RWPE1 (cell line): Measurements from ENCODE around the gene ACP3.
A peak's percentile ranks its signal among the peaks of the same experiment; 100 is the strongest.
"Not testable (repeated sequence)": the region's sequence is repeated elsewhere in the genome, so short reads cannot be mapped to it uniquely, and the experiment has no call there.

Experiments used
- CTCF ChIA-PET: fragments of 350-600 bp; sonication (Branson Sonifier 250); formaldehyde crosslinking; extraction: SDS; loops from one replicate; lab custom pipeline; 2021; lab: Yijun Ruan, JAX
- POLR2A ChIA-PET: fragments of 400-600 bp; formaldehyde crosslinking; extraction: SDS; loops from one replicate; lab custom pipeline; 2020; ENCODE audit warnings: antibody characterized with exemption; ENCODE audit not compliant: low non-redundant PET; lab: Yijun Ruan, JAX
- DNase-seq: peaks from one replicate; pipeline ENCODE4 v3.0.0; 2012; ENCODE audit warnings: low spot score
- H3K27ac ChIP-seq: fragments of 450-650 bp; 2 replicates; pipeline ENCODE4 v1.5.1; 2017
- TF ChIP-seq, protein P1 (sequence below): fragments of 450-650 bp; conservative IDR thresholded peaks from 2 replicates; pipeline ENCODE4 v1.5.1; 2017; ENCODE audit warnings: low read depth, mild to moderate bottlenecking

Gene ACP3

DNA sequence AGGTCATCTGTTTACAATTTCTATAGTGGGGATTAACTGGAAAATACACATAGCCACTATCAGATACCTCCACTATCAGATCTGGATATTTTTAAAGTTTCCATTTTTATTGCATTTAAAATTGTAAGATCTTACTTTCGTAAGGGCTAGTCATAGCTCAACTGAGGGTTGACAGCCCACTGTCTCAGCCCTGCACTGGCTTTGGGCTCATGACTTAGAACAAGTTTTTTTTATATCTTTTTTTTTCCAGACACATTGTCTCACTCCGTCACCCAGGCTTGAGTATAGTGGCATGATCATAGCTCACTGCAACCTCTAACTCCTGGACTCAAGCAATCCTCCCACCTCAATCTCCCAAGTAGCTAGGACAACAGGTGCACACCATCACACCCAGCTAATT, 51.3 kb downstream of the ACP3 start:
- H3K27ac ChIP-seq: no peak overlapping the region
- ChIA-PET POLR2A (no interaction called here), CTCF (no interaction called here)
- TF ChIP-seq, protein P1, sequence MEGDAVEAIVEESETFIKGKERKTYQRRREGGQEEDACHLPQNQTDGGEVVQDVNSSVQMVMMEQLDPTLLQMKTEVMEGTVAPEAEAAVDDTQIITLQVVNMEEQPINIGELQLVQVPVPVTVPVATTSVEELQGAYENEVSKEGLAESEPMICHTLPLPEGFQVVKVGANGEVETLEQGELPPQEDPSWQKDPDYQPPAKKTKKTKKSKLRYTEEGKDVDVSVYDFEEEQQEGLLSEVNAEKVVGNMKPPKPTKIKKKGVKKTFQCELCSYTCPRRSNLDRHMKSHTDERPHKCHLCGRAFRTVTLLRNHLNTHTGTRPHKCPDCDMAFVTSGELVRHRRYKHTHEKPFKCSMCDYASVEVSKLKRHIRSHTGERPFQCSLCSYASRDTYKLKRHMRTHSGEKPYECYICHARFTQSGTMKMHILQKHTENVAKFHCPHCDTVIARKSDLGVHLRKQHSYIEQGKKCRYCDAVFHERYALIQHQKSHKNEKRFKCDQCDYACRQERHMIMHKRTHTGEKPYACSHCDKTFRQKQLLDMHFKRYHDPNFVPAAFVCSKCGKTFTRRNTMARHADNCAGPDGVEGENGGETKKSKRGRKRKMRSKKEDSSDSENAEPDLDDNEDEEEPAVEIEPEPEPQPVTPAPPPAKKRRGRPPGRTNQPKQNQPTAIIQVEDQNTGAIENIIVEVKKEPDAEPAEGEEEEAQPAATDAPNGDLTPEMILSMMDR: no peak
- DNase-seq: no peak

GRCh38 chr3:132368962-132369361, 51.8 kb downstream of the ACP3 start:
- TF ChIP-seq, protein P1: no peak
- DNase-seq: no peak
- ChIA-PET POLR2A (no interaction called here), CTCF (no interaction called here)
- H3K27ac ChIP-seq: no peak overlapping the region

- DNase-seq: peak; percentile 20
- POLR2A ChIA-PET, CTCF ChIA-PET: not testable (repeated sequence)
- H3K27ac ChIP-seq: peak overlapping the region; percentile 71
These were observed 59.7 kb downstream of the ACP3 start for GRCh38 chr3:132376945-132377354.

DNA sequence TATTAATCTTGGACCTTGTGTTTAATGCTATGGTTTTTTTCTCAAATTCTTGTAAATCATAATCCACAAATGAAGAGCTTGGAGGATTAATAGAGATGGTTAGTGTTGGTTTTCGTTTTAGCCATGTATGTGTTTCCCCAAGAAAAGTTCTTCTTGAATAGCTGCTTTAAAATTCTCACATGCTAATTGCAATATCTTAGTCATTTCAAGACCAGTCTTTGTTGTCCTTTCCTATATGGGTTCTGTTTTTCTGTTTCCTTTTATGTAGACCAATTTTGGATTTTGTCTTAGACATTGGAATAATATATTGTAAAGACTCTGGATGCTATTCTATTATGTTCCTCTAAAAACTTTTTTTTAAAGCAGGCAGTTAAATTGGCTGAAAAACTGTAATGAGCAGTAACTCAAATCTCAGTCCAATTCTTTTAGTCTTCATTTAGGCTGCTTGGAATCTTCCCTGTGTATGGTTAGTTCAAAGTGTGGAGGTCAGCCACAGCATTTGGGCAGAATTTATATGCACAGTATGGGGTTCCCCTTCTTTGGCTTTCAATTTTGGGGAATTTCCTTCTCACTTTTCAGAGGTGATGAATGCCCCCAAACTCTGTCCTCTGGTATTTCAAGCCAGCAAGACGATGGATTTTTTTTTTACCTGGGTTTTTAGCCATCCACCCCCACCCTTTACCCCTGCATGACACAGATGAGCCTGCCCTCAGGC, 61.0 kb downstream of the ACP3 start:
- ChIA-PET POLR2A (no interaction called here), CTCF (no interaction called here)
- H3K27ac ChIP-seq: no peak overlapping the region
- TF ChIP-seq, protein P1: no peak
- no peak for DNase-seq

DNA sequence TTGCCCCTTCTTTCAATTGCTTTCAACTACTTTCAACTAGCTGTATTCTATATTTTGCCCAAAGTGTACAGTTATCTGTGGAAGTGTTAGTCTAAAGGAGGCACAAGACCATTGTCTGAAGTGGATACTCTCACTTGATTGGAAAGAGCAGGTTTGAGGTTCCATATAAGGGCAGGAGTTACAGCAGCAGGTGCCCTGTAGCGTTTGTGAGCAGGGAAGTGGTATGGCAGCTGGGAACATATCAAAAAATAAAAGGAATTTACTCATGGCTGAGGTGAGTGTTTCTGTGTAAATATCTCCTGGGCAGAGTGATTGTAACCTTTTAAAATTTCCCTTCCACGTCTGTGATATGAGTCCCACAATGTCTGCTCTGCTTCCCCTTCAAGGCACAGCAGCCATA, 61.6 kb downstream of the ACP3 start:
- ChIA-PET CTCF (no interaction called here), POLR2A (no interaction called here)
- TF ChIP-seq, protein P1: no peak
- H3K27ac ChIP-seq: no peak overlapping the region
- DNase-seq: no peak

DNA sequence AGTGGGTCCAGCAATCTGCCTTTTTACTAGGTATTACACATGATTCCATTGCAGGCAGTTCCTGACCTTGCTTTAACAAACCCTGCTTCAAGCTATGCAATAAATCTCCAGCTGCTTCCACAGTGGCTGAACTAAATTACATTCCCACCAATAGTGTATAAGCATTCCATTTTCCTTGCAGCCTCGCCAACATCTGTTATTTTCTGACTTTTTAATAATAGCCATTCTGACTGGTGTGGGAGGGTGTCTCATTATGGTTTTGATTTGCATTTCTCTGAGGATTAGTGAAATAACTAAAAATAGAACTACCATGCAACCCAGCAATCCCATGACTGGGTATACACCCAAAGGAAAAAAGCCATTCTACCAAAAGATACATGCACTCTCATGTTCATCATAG, 63.7 kb downstream of the ACP3 start:
- no peak overlapping the region for H3K27ac ChIP-seq
- TF ChIP-seq, protein P1: no peak
- no peak for DNase-seq
- POLR2A ChIA-PET: no interaction called here
- CTCF ChIA-PET: no interaction called here

GRCh38 chr3:132381348-132381944, 64.2 kb downstream of the ACP3 start:
- TF ChIP-seq, protein P1: no peak
- DNase-seq: no peak
- ChIA-PET POLR2A (no interaction called here), CTCF (no interaction called here)
- H3K27ac ChIP-seq: no peak overlapping the region
